Skeletal muscle satellite cell (primary cell): ENCODE results near the gene DPPA5.

Experiments used
- H3K27me3 ChIP-seq: 2 replicates; pipeline ENCODE4 v1.7.0; 2013; ENCODE audit warnings: low read length; ENCODE audit not compliant: control insufficient read depth, insufficient read depth
- H3K36me3 ChIP-seq: 2 replicates; pipeline ENCODE4 v1.7.0; 2013; ENCODE audit warnings: mild to moderate bottlenecking, control low read depth, low read length; ENCODE audit not compliant: insufficient read depth
- H3K4me1 ChIP-seq: 2 replicates; pipeline ENCODE4 v1.7.0; 2013; ENCODE audit warnings: low read length; ENCODE audit not compliant: control insufficient read depth, insufficient read depth
- H3K4me2 ChIP-seq: 2 replicates; pipeline ENCODE4 v1.7.0; 2013; ENCODE audit warnings: mild to moderate bottlenecking, low read length
- H3K4me3 ChIP-seq: 2 replicates; pipeline ENCODE4 v1.7.0; 2013; ENCODE audit warnings: low read length
- H3K9ac ChIP-seq: 2 replicates; pipeline ENCODE4 v1.7.0; 2013; ENCODE audit warnings: mild to moderate bottlenecking, low read depth, low read length, moderate library complexity
- H3K9me3 ChIP-seq: replicated peaks from 2 replicates; pipeline ENCODE4 v1.7.0; 2013; ENCODE audit warnings: mild to moderate bottlenecking, control low read depth, low read length

The DPPA5 gene

GRCh38 chr6:73363537-73363875, 9.4 kb upstream of the DPPA5 start:
- H3K9ac ChIP-seq: no peak overlapping the region

DNA sequence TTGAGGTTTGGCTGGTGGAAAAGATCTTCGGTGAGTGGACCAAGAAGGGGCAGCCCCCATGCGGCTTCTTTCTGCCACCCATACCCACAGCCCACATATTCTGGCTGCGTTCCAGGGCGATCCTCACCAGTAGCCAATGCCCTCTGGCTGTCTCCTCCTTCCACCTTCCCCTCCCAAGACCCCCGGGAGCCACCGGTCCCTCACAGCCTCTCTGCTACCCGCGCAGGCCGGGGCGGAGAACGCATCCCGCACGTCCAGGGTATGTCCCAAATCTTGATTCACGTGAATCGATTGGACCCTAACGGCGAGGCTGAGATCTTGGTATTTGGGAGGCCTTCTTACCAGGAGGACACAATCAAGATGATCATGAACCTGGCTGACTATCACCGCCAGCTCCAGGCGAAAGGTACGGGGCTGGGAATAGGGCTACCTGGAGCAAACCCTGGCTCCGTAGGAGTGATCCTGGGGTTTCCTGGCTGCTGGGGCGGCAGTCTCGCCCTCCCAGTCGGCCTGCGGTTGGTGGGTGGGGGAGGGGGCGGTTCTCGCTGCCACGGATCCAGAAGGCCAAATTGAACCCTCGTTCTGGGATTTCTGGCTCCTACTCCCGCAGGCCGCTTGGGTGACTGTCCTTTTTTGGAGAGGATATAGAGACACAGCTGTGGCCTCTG, 8.9 kb upstream of the DPPA5 start:
- Histone ChIP-seq H3K4me2 (no peak overlapping the region), H3K9me3 (no peaks in the 10 kb centered on the region), H3K27me3 (peaks cover 3% of the 10 kb centered on the region), H3K9ac (no peak overlapping the region), H3K36me3 (no peaks in the 10 kb centered on the region), H3K4me1 (no peaks in the 10 kb centered on the region), H3K4me3 (no peak overlapping the region)

More at GRCh38 chr6:73363537-73363875, 9.4 kb upstream of the DPPA5 start:
- no peaks in the 10 kb centered on the region for H3K9me3 ChIP-seq
- H3K4me2 ChIP-seq: no peak overlapping the region
- no peaks in the 10 kb centered on the region for H3K4me1 ChIP-seq
- H3K36me3 ChIP-seq: no peaks in the 10 kb centered on the region
- no peak overlapping the region for H3K4me3 ChIP-seq
- peaks cover 8% of the 10 kb centered on the region for H3K27me3 ChIP-seq

GRCh38 chr6:73362358-73362757, 8.3 kb upstream of the DPPA5 start, which contains the start of gene KHDC3L:
Gene KHDC3L (plus strand): TSS chr6:73362658. CDS start chr6:73362730, 72 bp downstream.
- Histone ChIP-seq H3K27me3 (no peaks in the 10 kb centered on the region), H3K9me3 (no peaks in the 10 kb centered on the region), H3K4me3 (no peak within 1 kb of the TSS), H3K9ac (no peak within 1 kb of the TSS), H3K4me1 (no peaks in the 10 kb centered on the region), H3K4me2 (no peak within 1 kb of the TSS), H3K36me3 (no peaks in the 10 kb centered on the region)

DNA sequence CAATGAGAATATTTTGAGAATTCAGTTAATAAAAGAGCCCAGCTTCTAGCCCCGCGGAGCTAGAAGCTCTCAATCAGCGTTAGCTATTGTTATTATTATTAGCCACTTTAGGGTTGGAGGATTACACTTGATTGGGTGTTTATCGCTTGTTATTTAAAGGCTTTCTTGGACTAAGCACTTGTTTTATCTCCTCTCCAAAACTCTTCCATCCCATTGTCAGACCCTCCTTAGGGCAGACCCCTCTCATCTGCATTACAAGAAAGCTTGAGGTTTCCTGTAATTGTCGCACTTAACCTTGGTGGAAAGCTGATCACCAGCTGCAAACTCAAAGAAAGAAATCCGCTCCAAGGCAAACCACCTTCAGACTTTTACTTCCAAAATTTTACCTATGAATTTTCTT, 4.8 kb downstream of the DPPA5 start:
- no peaks in the 10 kb centered on the region for H3K4me1 ChIP-seq
- no peak overlapping the region for H3K4me2 ChIP-seq
- H3K9me3 ChIP-seq: no peaks in the 10 kb centered on the region
- H3K4me3 ChIP-seq: no peak overlapping the region
- H3K9ac ChIP-seq: no peak overlapping the region
- H3K27me3 ChIP-seq: peaks cover 14% of the 10 kb centered on the region
- H3K36me3 ChIP-seq: no peaks in the 10 kb centered on the region

DNA sequence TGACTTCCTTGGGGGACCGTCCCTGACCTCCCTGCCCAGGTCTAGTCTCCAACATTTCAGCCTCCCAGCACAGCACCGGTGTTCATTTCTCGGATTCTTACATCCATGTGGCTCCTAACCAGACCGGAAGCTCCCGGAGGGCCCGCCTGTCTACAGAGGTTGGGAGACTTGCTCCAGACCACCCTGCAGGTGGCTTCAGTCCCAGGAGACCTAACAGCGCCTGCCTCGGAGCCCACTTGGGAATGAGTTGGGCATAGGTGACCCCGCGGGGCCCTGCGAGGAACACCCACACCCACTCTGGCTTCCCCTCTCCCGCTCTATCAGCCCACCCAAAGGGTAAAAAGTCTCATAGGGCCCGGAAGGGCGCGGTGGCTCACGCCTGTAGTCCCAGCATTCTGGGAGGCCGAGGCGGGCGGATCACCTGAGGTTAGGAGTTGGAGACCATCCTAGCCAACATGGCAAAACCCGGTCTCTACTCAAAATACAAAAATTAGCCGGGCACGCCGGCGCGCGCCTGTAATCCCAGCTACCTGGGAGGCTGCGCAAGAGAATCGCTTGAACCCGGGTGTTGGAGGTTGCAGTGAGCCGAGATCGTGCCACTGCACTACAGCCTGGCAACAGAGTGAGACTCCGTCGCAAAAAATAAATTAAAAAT, 5.4 kb downstream of the DPPA5 start:
- no peak overlapping the region for H3K4me3 ChIP-seq
- no peaks in the 10 kb centered on the region for H3K4me1 ChIP-seq
- H3K9me3 ChIP-seq: no peaks in the 10 kb centered on the region

GRCh38 chr6:73343164-73343563, 10.9 kb downstream of the DPPA5 start:
- Histone ChIP-seq H3K9me3 (no peaks in the 10 kb centered on the region), H3K27me3 (peaks cover 12% of the 10 kb centered on the region), H3K9ac (no peak overlapping the region), H3K4me1 (no peaks in the 10 kb centered on the region), H3K4me3 (no peak overlapping the region), H3K36me3 (no peaks in the 10 kb centered on the region), H3K4me2 (no peak overlapping the region)

More for the DNA sequence above, 5.4 kb downstream of the DPPA5 start:
- Histone ChIP-seq H3K9ac (no peak overlapping the region), H3K27me3 (peaks cover 14% of the 10 kb centered on the region), H3K4me2 (no peak overlapping the region), H3K36me3 (no peaks in the 10 kb centered on the region)

- Histone ChIP-seq H3K27me3 (peaks cover 12% of the 10 kb centered on the region), H3K4me3 (no peak overlapping the region), H3K9me3 (no peaks in the 10 kb centered on the region), H3K4me2 (no peak overlapping the region), H3K9ac (no peak overlapping the region), H3K36me3 (no peaks in the 10 kb centered on the region), H3K4me1 (no peaks in the 10 kb centered on the region)
Observed at GRCh38 chr6:73342174-73342573, 11.9 kb downstream of the DPPA5 start.

DNA sequence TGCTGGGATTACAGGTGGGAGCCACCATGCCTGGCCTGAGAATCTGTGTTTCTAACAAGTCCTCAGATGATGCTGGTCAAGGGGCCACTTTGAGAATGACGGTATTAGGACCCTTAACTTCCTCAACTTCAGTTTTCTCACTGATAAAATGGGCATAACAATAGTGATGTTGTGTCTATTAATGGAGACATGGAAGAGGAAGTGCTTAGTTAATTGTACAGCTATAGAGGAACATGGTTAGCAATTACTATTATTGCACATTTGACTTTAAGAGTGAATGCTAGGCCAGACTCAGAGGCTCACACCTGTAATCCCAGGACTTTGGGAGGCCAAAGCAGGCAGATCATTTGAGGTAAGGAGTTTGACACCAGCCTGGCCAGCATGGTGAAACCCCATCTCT, 12.7 kb downstream of the DPPA5 start:
- Histone ChIP-seq H3K4me3 (no peak overlapping the region), H3K27me3 (peaks cover 8% of the 10 kb centered on the region), H3K9ac (no peak overlapping the region), H3K36me3 (no peaks in the 10 kb centered on the region), H3K4me1 (no peaks in the 10 kb centered on the region), H3K4me2 (no peak overlapping the region), H3K9me3 (no peaks in the 10 kb centered on the region)

- no peak overlapping the region for H3K9ac ChIP-seq
- peaks cover 8% of the 10 kb centered on the region for H3K27me3 ChIP-seq
- H3K9me3 ChIP-seq: no peaks in the 10 kb centered on the region
- no peaks in the 10 kb centered on the region for H3K4me1 ChIP-seq
- H3K4me3 ChIP-seq: no peak overlapping the region
- H3K4me2 ChIP-seq: no peak overlapping the region
- no peaks in the 10 kb centered on the region for H3K36me3 ChIP-seq
Observed at GRCh38 chr6:73340048-73340447, 14.0 kb downstream of the DPPA5 start.

DNA sequence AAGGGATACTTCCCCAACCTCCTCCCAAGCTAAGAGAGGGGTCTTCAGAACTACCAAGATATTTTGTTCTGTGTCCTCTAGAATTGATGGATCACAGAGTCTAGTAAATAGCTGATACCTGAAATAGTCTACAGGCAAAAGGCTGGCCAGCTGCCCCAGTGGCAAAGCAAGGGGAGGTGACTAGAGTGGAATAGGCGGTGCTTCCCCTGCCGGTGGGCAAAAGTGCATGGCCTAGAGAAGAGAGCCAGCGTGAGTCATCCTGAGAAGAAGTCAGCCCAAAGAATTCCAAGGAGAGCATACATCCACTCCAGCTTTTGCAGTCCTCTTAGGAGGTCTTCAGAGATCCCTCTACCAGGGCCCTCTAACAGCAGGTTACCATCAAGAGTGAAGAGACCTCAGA, 14.7 kb downstream of the DPPA5 start:
- H3K9ac ChIP-seq: no peak overlapping the region
- peaks cover 8% of the 10 kb centered on the region for H3K27me3 ChIP-seq
- H3K4me1 ChIP-seq: no peaks in the 10 kb centered on the region
- H3K4me2 ChIP-seq: no peak overlapping the region
- H3K9me3 ChIP-seq: no peaks in the 10 kb centered on the region
- no peaks in the 10 kb centered on the region for H3K36me3 ChIP-seq
- H3K4me3 ChIP-seq: no peak overlapping the region

GRCh38 chr6:73329201-73329600, 24.9 kb downstream of the DPPA5 start:
- Histone ChIP-seq H3K4me1 (peaks cover 5% of the 10 kb centered on the region), H3K27me3 (peaks cover 30% of the 10 kb centered on the region), H3K4me2 (no peak overlapping the region), H3K36me3 (no peaks in the 10 kb centered on the region), H3K9ac (no peak overlapping the region), H3K4me3 (no peak overlapping the region), H3K9me3 (no peaks in the 10 kb centered on the region)

- Histone ChIP-seq H3K27me3 (peaks cover 30% of the 10 kb centered on the region), H3K9me3 (no peaks in the 10 kb centered on the region), H3K4me1 (peaks cover 5% of the 10 kb centered on the region), H3K9ac (no peak overlapping the region), H3K4me2 (no peak overlapping the region), H3K4me3 (no peak overlapping the region), H3K36me3 (no peaks in the 10 kb centered on the region)
Observed at GRCh38 chr6:73328790-73329189, 25.3 kb downstream of the DPPA5 start.
